GM18873 (cell line): ENCODE measurements around the gene PKM.
"Not testable (repeated sequence)": the region's sequence is repeated elsewhere in the genome, so short reads cannot be mapped to it uniquely, and the experiment has no call there.

Experiments used
- ATAC-seq: cut with Tn5 transposase; IDR thresholded peaks from one replicate; pipeline ENCODE4 v1.9.1; 2021; ENCODE audit warnings: mild to moderate bottlenecking, moderate library complexity, moderate number of reproducible peaks; ENCODE audit not compliant: unreplicated experiment, low FRiP score

Gene PKM

DNA sequence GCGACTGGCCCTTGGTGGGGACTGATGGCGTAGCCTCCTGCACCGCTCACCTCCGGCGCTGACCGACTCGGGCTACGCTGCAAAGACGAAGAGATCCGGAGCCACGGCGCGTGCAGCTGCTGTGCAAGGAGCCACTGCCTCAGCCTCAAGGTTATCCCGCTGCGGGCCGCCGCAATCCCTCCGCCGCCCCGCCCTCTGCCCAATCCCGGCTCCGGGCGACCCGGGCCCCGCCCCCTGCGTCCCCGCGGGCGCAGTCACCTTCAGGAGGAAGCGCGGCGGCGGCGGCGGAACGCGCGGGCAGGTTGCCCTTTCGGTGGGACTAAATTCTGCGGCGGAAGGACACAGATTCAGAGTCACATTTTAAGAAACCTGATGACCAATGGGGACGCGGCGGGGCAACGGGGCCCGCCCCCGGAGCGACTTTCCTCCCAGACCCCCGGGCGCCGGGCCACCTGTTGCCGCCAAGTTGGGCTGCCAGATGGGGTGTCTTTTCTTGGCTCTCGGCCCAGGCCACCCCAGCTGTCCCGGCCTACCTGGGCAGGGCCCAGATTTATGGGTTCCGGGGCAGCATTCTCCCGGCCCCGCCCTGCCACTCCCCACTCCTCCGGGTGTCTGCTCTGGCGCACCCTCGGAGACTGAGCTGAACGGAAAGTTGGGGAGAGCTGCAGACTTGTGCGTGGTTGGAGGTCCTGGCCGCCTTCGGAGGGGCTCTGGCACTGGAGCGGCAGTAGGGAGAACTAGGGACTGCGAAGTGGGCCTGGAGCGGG, at the start of gene PKM:
Gene PKM, minus strand, starts transcription at position 125 of the 767 bp plus-strand sequence. CDS start 12,093 bp downstream, outside the sequence.
- ATAC-seq, result peak; percentile 32

DNA sequence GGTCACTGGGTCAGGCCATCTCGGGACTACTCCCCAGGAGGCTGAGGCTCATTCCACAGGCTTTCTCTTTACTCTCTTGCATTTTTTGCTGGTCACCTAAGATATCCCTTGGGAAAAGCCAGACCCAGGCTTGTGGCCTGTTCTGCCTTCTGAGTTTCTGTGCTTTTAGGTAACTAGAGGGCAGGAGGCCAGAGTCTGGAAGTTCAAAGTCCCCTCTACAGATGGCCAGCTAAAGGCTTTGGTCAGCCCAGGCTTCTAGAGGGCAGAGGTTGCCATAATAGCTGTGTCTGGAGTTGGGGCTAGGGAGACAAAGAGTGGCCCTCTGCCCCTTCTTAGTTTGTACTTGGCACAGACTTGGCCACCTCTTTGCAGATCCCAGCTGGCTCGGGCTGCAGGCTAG, 49.8 kb upstream of the PKM start:
- no peak for ATAC-seq

GRCh38 chr15:72278737-72279136, 47.7 kb upstream of the PKM start:
- ATAC-seq, result no peak

- ATAC-seq, result no peak
Measured at GRCh38 chr15:72276326-72276700, 45.3 kb upstream of the PKM start.

GRCh38 chr15:72275635-72276325, 44.8 kb upstream of the PKM start:
- ATAC-seq, result not testable (repeated sequence)

- ATAC-seq, result peak; percentile 3
Measured at GRCh38 chr15:72272997-72273352, 42.0 kb upstream of the PKM start.

GRCh38 chr15:72272213-72272996, 41.4 kb upstream of the PKM start, which contains the start of gene PARP6:
Gene PARP6 (minus strand): TSS chr15:72272554. CDS start chr15:72267477, 5,077 bp downstream.
- ATAC-seq, result peak; percentile 82

- ATAC-seq, result no peak
Measured at GRCh38 chr15:72271895-72272212, 40.9 kb upstream of the PKM start.

GRCh38 chr15:72271221-72271620, 40.2 kb upstream of the PKM start:
- no peak for ATAC-seq

DNA sequence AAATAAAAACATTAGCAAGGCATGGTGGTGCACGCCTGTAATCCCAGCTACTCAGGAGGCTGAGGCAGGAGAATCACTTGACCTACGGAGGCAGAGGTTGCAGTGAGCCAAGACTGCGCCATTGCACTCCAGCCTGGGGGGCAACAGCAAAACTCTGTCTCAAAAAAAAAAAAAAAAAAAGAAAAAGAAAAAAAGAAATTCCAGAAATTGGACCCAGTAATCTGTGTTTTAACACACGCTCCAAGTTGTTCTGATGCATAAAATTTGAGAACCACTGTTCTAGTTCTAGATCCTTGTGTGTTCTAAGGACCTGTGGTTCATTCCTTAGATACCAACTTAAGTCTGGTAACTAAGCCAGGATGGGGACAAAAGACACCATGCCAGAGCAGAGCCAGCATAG, 38.7 kb upstream of the PKM start:
- ATAC-seq, result no peak

- no peak for ATAC-seq
Measured at GRCh38 chr15:72265031-72265430, 34.0 kb upstream of the PKM start.

- no peak for ATAC-seq
Measured at GRCh38 chr15:72252663-72253299, 21.8 kb upstream of the PKM start.

GRCh38 chr15:72249142-72249810, 18.3 kb upstream of the PKM start:
- no peak for ATAC-seq

DNA sequence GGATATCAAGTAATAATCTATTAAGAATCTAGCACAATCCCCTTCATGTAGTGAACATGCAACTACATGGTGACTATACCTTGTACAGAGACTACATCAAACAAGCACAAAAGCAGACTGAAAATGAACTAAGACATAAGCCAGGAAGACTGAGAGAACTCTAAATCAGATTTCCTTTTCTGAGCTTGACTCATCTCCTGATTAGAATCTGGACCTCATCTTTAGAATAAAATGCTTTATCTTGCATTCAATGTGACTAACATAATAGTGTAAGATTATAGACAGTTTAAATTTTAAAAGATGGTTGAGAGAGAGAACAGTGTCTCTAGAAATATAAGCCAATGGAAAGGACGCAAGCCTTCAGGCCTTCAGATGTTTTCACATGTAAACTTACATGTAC, 17.5 kb upstream of the PKM start:
- ATAC-seq, result no peak

DNA sequence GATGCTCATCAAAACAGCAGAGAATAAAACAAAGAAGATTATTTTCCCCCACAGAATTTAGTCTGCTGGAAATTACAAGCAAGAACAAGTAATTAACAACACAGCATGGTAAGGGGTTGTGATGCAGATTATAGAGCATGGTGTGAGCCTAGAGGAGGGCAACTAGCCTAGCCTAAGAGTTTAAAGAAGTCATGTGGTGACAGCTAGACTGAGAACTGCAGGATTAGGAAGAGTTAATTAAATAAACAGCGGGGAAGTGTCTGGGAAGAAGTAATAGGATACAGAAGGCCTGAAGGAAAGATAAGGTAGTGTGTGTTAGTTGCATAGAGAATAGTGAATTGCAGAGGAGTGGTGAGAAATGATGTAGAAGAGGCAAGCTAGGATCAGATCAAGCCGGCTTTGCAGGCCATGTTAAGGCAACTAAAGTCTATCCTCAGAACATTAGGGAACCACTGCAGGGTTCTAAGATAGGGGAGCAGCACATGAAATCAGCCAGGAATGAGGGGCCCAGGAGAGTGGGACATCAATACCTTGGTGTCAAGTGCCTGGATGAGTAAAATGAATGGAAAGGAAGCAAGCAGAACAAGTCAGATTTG, 11.9 kb upstream of the PKM start:
- no peak for ATAC-seq

GRCh38 chr15:72239652-72240051, 8.7 kb upstream of the PKM start:
- ATAC-seq, result no peak

GRCh38 chr15:72238586-72238985, 7.6 kb upstream of the PKM start:
- ATAC-seq, result no peak

- ATAC-seq, result no peak
Measured at GRCh38 chr15:72237853-72238224, 6.8 kb upstream of the PKM start.

- no peak for ATAC-seq
Measured at GRCh38 chr15:72237029-72237852, 6.3 kb upstream of the PKM start.
